ENCODE measurements around the gene PHPT1. TPM values are rescaled to one million over a fixed set of nuclear protein-coding genes. Genes with fewer than 3 reads are reported as not detected.

The PHPT1 gene
- total and polyA plus RNA-seq, 4 donors = 75.0 to 195 (median 117) TPM

DNA sequence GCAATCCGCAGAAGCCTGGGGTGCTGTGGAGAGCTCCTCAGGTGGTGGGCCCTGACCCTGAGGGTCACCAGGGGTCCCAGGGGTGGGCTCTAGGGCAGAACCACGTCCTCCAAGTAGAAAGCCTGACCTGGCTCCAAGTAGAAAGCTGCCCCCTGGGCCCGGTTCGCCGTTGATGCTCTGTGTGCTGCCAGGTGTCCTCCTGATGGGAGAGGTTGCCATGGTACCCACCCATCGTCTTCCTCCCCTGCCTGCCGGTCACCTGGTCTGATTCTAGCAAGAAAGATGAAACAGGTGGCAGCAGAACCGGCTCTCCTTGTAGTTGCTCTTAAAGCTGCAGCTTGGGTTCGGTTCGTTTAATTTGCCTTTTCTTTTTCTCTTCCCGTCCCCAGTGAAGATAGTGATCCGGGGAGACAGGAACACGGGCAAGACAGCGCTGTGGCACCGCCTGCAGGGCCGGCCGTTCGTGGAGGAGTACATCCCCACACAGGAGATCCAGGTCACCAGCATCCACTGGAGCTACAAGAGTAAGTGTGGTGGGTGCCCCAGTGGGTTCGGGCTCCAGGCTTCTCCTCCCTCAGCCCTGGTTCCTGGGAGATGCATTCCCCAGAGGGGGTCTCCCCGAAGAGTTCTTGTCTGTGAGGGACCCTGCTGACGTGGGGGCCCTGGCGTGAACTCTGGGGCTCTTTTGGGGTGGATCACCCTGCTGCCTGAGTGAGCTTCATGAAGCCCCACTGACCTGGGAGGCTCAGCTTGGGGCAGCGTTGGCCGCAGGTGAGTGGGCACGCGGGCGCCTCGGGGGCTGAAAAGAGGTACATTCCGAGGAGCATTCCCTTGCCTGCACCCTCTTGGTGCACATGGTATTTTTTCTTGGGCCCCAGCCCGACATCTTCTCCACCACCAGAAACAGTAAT is 25.8 kb upstream of the PHPT1 start:
- H3K9me3 ChIP-seq (ENCODE audit: control insufficient read depth in 4 of 4, insufficient read depth in 3 of 4, low read length in 3 of 4) = no peaks in the 10 kb centered on the region
- H3K9ac ChIP-seq (ENCODE audit: insufficient read depth in 1 of 2, low read length in 2 of 2) = no peak overlapping the region
- no peak overlapping the region for H3K27ac ChIP-seq (ENCODE audit: low read depth in 1 of 2, low read length in 1 of 2)
- peaks cover 0 to 43% (median 9%) of the 10 kb centered on the region in 4 donors for H3K36me3 ChIP-seq (ENCODE audit: control insufficient read depth in 4 of 4, insufficient read depth in 4 of 4, low read length in 4 of 4)
- WGBS, 2 donors = 91 to 94% methylated on average over 29 to 30 of the region's 30 CpGs
- DNase-seq = no peak
- H3K4me3 ChIP-seq = no peak overlapping the region
- H3K27me3 ChIP-seq (ENCODE audit: control insufficient read depth in 3 of 3, insufficient read depth in 3 of 3, low read length in 2 of 3) = no peaks in the 10 kb centered on the region
- TF ChIP-seq, protein P1, sequence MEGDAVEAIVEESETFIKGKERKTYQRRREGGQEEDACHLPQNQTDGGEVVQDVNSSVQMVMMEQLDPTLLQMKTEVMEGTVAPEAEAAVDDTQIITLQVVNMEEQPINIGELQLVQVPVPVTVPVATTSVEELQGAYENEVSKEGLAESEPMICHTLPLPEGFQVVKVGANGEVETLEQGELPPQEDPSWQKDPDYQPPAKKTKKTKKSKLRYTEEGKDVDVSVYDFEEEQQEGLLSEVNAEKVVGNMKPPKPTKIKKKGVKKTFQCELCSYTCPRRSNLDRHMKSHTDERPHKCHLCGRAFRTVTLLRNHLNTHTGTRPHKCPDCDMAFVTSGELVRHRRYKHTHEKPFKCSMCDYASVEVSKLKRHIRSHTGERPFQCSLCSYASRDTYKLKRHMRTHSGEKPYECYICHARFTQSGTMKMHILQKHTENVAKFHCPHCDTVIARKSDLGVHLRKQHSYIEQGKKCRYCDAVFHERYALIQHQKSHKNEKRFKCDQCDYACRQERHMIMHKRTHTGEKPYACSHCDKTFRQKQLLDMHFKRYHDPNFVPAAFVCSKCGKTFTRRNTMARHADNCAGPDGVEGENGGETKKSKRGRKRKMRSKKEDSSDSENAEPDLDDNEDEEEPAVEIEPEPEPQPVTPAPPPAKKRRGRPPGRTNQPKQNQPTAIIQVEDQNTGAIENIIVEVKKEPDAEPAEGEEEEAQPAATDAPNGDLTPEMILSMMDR (IDR thresholded peaks at IDR 0.05; ENCODE audit: control extremely low read depth, extremely low read depth) = no peak
- no peak for ATAC-seq (ENCODE audit: insufficient read depth, low FRiP score)
- H3K4me1 ChIP-seq (ENCODE audit: control insufficient read depth in 5 of 5, insufficient read depth in 5 of 5, low read length in 5 of 5) = peaks cover 0 to 11% (median 4%) of the 10 kb centered on the region in 5 donors

DNA sequence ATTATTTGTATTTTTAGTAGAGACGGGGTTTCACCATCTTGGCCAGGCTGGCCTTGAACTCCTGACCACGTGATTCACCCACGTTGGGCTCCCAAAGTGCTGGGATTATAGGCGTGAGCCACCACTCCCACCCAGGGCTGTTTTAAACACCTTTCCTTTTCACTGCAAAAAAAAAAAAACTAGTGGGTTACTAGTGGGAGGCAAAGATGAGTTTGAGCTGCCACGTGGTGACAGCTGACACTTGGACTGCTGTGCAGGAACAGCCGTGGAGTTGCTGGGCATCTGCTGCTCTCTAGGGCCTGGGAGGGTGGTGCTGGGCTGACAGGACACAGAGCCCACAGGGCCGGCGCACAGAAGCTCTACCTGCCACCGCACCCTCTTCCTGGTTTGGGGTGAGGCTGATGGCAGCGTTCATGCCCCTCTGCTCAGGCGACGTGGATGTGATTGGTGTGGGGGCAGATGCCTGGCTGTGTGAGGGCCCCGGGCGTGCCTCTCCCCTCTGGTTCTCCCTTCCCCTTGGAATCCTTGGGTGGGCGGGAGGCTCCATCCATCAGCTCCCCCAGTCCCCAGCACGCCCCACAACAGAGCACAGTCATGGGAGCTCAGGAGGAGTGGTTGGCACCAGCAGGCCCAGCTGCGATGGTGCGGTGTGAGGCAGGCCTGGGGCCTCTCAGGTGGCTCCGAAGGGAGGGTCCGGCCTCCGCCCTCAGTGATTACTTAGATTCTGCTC is 24.5 kb upstream of the PHPT1 start:
- Histone ChIP-seq H3K9ac (ENCODE audit: insufficient read depth in 1 of 2, low read length in 2 of 2) (no peak overlapping the region), H3K9me3 (ENCODE audit: control insufficient read depth in 4 of 4, insufficient read depth in 3 of 4, low read length in 3 of 4) (no peaks in the 10 kb centered on the region), H3K27me3 (ENCODE audit: control insufficient read depth in 3 of 3, insufficient read depth in 3 of 3, low read length in 2 of 3) (no peaks in the 10 kb centered on the region), H3K4me1 (ENCODE audit: control insufficient read depth in 5 of 5, insufficient read depth in 5 of 5, low read length in 5 of 5) (peaks cover 0 to 11% (median 4%) of the 10 kb centered on the region in 5 donors), H3K27ac (ENCODE audit: low read depth in 1 of 2, low read length in 1 of 2) (no peak overlapping the region), H3K36me3 (ENCODE audit: control insufficient read depth in 4 of 4, insufficient read depth in 4 of 4, low read length in 4 of 4) (peaks cover 0 to 55% (median 16%) of the 10 kb centered on the region in 4 donors), H3K4me3 (no peak overlapping the region)
- ATAC-seq (ENCODE audit: insufficient read depth, low FRiP score) (no peak), DNase-seq (no peak)
- WGBS, 2 donors = 93 to 96% methylated on average over 21 of the region's 21 CpGs
- TF ChIP-seq, protein P1 (IDR thresholded peaks at IDR 0.05; ENCODE audit: control extremely low read depth, extremely low read depth) = no peak

DNA sequence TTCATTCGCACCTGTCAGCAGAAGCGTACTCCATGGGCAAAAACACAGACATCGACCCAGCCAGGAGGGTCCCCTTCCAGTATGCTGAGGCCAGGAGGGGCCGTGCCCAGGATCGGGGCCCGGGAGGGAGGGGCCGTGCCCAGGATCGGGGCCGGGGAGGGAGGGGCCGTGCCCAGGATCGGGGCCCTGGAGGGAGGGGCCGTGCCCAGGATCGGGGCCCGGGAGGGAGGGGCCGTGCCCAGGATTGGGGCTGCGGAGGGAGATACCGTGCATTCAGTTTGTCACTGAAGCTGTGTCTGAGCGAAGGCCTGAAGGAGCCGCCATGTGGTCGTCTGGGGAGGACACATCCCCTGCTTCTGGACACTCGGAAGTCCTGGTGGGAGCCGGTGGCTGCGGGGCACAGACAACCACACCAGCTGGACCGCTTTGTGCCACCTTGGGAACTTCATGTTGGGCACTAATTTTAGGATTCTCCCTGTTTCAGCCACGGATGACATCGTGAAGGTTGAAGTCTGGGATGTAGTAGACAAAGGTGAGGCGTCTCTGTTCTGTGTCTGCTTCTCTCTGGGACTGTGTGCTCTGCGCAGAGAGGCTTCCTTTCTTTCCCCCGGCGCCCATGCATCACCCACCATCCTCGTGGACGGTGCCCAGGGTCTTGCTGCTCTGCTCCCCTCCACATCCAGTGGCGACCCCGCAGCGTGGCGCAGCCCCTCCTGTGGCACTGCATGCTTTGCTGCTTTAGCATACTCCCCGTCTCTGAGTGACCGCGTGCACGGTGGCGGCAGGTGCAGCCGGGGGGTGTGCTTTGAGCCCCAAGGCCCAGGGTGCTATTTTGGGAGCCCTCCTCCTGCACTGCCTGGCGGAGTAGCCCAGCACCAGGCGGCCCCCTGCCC is 23.7 kb upstream of the PHPT1 start:
- Histone ChIP-seq H3K27ac (ENCODE audit: low read depth in 1 of 2, low read length in 1 of 2) (no peak overlapping the region), H3K27me3 (ENCODE audit: control insufficient read depth in 3 of 3, insufficient read depth in 3 of 3, low read length in 2 of 3) (no peaks in the 10 kb centered on the region), H3K36me3 (ENCODE audit: control insufficient read depth in 4 of 4, insufficient read depth in 4 of 4, low read length in 4 of 4) (peaks cover 0 to 64% (median 19%) of the 10 kb centered on the region in 4 donors), H3K4me1 (ENCODE audit: control insufficient read depth in 5 of 5, insufficient read depth in 5 of 5, low read length in 5 of 5) (peaks cover 0 to 11% (median 4%) of the 10 kb centered on the region in 5 donors), H3K9me3 (ENCODE audit: control insufficient read depth in 4 of 4, insufficient read depth in 3 of 4, low read length in 3 of 4) (no peaks in the 10 kb centered on the region), H3K4me3 (no peak overlapping the region), H3K9ac (ENCODE audit: insufficient read depth in 1 of 2, low read length in 2 of 2) (no peak overlapping the region)
- 94 to 95% methylated on average over 44 of the region's 44 CpGs for WGBS, 2 donors
- ATAC-seq (ENCODE audit: insufficient read depth, low FRiP score) = no peak
- no peak for DNase-seq
- TF ChIP-seq, protein P1 (IDR thresholded peaks at IDR 0.05; ENCODE audit: control extremely low read depth, extremely low read depth) = no peak
